Liver (tissue), 9 donors: ENCODE data around the gene TBC1D9B. TPM values are rescaled to one million over a fixed set of nuclear protein-coding genes. Genes with fewer than 3 reads are reported as not detected.

Experiments used
- DNase-seq: peaks from one replicate; pipeline ENCODE4 v3.0.0-alpha.2; 2017; ENCODE audit warnings: low spot score
- H3K27ac ChIP-seq, 2 donors: one replicate each; pipeline ENCODE4 v1.7.0; 2013; ENCODE audit warnings: inconsistent platforms in 2 of 2, low read length in 2 of 2, control low read depth in 1 of 2, low read depth in 1 of 2, mild to moderate bottlenecking in 1 of 2
- H3K27me3 ChIP-seq, 4 donors: one replicate each; pipeline versions ENCODE4 v1.6.1 to v1.7.0; 2013; ENCODE audit warnings: low read length in 3 of 4, inconsistent platforms in 1 of 4, mild to moderate bottlenecking in 1 of 4, moderate library complexity in 1 of 4; ENCODE audit not compliant: control insufficient read depth in 4 of 4, insufficient read depth in 4 of 4
- H3K36me3 ChIP-seq, 4 donors: one replicate each; pipeline versions ENCODE4 v1.6.1 to v1.7.0; 2013; ENCODE audit warnings: low read length in 3 of 4, mild to moderate bottlenecking in 3 of 4, low read depth in 1 of 4, moderate library complexity in 1 of 4; ENCODE audit not compliant: control insufficient read depth in 4 of 4, insufficient read depth in 3 of 4
- H3K4me1 ChIP-seq, 4 donors: one replicate each; pipeline versions ENCODE4 v1.6.1 to v1.7.0; 2013; ENCODE audit warnings: low read length in 3 of 4, mild to moderate bottlenecking in 3 of 4, moderate library complexity in 1 of 4; ENCODE audit not compliant: control insufficient read depth in 4 of 4, insufficient read depth in 4 of 4
- H3K4me3 ChIP-seq, 3 donors: one replicate each; pipeline versions ENCODE4 v1.6.1 to v1.7.0; 2013; ENCODE audit warnings: low read length in 3 of 3, control low read depth in 1 of 3, low read depth in 1 of 3, mild to moderate bottlenecking in 1 of 3
- H3K9ac ChIP-seq, 2 donors: one replicate each; pipeline ENCODE4 v1.7.0; 2013; ENCODE audit warnings: low read length in 2 of 2, mild to moderate bottlenecking in 2 of 2, moderate library complexity in 2 of 2, control low read depth in 1 of 2, low read depth in 1 of 2
- H3K9me3 ChIP-seq, 4 donors: one replicate each; pipeline versions ENCODE4 v1.6.1 to v1.7.0; 2013; ENCODE audit warnings: low read length in 3 of 4; ENCODE audit not compliant: control insufficient read depth in 4 of 4
- CTCF ChIP-seq: fragments of 150-350 bp; IDR thresholded peaks from 2 replicates; pipeline ENCODE4 v1.5.1; 2017; ENCODE audit warnings: improper control_type of control experiment, low read depth, low read length; ENCODE audit not compliant: missing input control
- EGR1 ChIP-seq, 2 donors: IDR thresholded peaks; 2 replicates each; pipeline ENCODE4 v1.6.1; 2016 to 2018; ENCODE audit warnings: antibody characterized with exemption in 2 of 2, low read depth in 2 of 2
- FOXA1 ChIP-seq: IDR thresholded peaks from 2 replicates; pipeline ENCODE4 v1.6.1; 2016; ENCODE audit warnings: antibody characterized with exemption
- FOXA2 ChIP-seq: IDR thresholded peaks from 2 replicates; pipeline ENCODE4 v1.6.1; 2016; ENCODE audit warnings: antibody characterized with exemption
- GABPA ChIP-seq, 2 donors: IDR thresholded peaks in 1 of 2; conservative IDR thresholded peaks in 1 of 2; 2 replicates each; pipeline ENCODE4 v1.6.1; 2016; ENCODE audit warnings: antibody characterized with exemption in 2 of 2, mild to moderate bottlenecking in 1 of 2, moderate library complexity in 1 of 2
- HNF4A ChIP-seq, 2 donors: conservative IDR thresholded peaks; 2 replicates each; pipeline ENCODE4 v1.6.1; 2016; ENCODE audit warnings: antibody characterized with exemption in 2 of 2, mild to moderate bottlenecking in 2 of 2
- HNF4G ChIP-seq: IDR thresholded peaks from 2 replicates; pipeline ENCODE4 v1.6.1; 2016; ENCODE audit warnings: antibody characterized with exemption
- JUND ChIP-seq, 2 donors: IDR thresholded peaks; 2 replicates each; pipeline ENCODE4 v1.6.1; 2016; ENCODE audit warnings: antibody characterized with exemption in 2 of 2
- MAX ChIP-seq: IDR thresholded peaks from 2 replicates; pipeline ENCODE4 v1.6.1; 2016; ENCODE audit warnings: antibody characterized with exemption
- NR2F2 ChIP-seq: IDR thresholded peaks from 2 replicates; pipeline ENCODE4 v1.6.1; 2016; ENCODE audit warnings: antibody characterized with exemption
- RAD21 ChIP-seq, 2 donors: IDR thresholded peaks; 2 replicates each; pipeline ENCODE4 v1.6.1; 2016; ENCODE audit warnings: antibody characterized with exemption in 2 of 2, mild to moderate bottlenecking in 2 of 2
- REST ChIP-seq: IDR thresholded peaks from 2 replicates; pipeline ENCODE4 v1.6.1; 2016; ENCODE audit warnings: antibody characterized with exemption, mild to moderate bottlenecking
- RXRA ChIP-seq, 2 donors: IDR thresholded peaks; 2 replicates each; pipeline ENCODE4 v1.6.1; 2017 to 2018; ENCODE audit warnings: antibody characterized with exemption in 2 of 2, mild to moderate bottlenecking in 1 of 2
- SP1 ChIP-seq: IDR thresholded peaks from 2 replicates; pipeline ENCODE4 v1.6.1; 2018; ENCODE audit warnings: antibody characterized with exemption, mild to moderate bottlenecking
- TAF1 ChIP-seq: conservative IDR thresholded peaks from 2 replicates; pipeline ENCODE4 v1.6.1; 2016; ENCODE audit warnings: antibody characterized with exemption, mild to moderate bottlenecking
- YY1 ChIP-seq: IDR thresholded peaks from 2 replicates; pipeline ENCODE4 v1.6.1; 2016; ENCODE audit warnings: antibody characterized with exemption, mild to moderate bottlenecking
- ZBTB33 ChIP-seq: IDR thresholded peaks from 2 replicates; pipeline ENCODE4 v1.6.1; 2016; ENCODE audit warnings: antibody characterized with exemption
- WGBS: extraction: QIAGEN DNeasy Blood & Tissue Kit; methylation state at CpG from one replicate; pipeline ENCODE4 v1.1.7; 2013; 5-methylcytosine and 5-hydroxymethylcytosine counted together
- polyA plus RNA-seq, 2 donors: library from polyadenylated mRNA; stranded (reverse) in 1 of 2; unstranded in 1 of 2; fragments of 200-250 nt in 1 of 2; fragments of >200 nt in 1 of 2; fragmentation: Nextera tagmentation in 1 of 2; extraction: Ambion mirVana in 1 of 2; gene quantifications; one replicate each; pipeline versions ENCODE4 v1.2.1 to v1.2.3, GENCODE V29; 2013 to 2015
- total RNA-seq, 2 donors: library from RNA; depleted of rRNA; stranded (reverse); fragments of >200 nt; gene quantifications; one replicate each; pipeline ENCODE4 v1.2.3, GENCODE V29; 2014
- TF ChIP-seq, protein P1 (sequence below): IDR thresholded peaks from 2 replicates; pipeline ENCODE4 v1.6.1; 2016; ENCODE audit warnings: antibody characterized with exemption
- donor health status: healthy.
- donor health status: healthy.
- donor health status: healthy.
- donor health status: healthy.
- donor health status: healthy.

Gene TBC1D9B
- total and polyA plus RNA-seq, 4 donors, result 23.1 to 55.4 (median 38.7) TPM

- Histone ChIP-seq H3K27ac (no peak overlapping the region), H3K36me3 (peaks cover 8 to 30% (median 14%) of the 10 kb centered on the region in 4 donors), H3K27me3 (no peaks in the 10 kb centered on the region), H3K9me3 (no peaks in the 10 kb centered on the region), H3K9ac (no peak overlapping the region), H3K4me3 (no peak overlapping the region), H3K4me1 (peaks cover 0 to 7% (median 3%) of the 10 kb centered on the region in 4 donors)
- DNase-seq, result no peak
- no peak for TF ChIP-seq JUND (IDR thresholded peaks at IDR 0.05)
- no peak for TF ChIP-seq GABPA (IDR thresholded peaks at IDR 0.05 in 1 of 2, conservative IDR thresholded peaks at IDR 0.05 in 1 of 2)
- TF ChIP-seq MAX, result no peak
- TF ChIP-seq HNF4A (conservative IDR thresholded peaks at IDR 0.05), result no peak
- no peak for TF ChIP-seq HNF4G
- TF ChIP-seq NR2F2, result no peak
- TF ChIP-seq, protein P1, sequence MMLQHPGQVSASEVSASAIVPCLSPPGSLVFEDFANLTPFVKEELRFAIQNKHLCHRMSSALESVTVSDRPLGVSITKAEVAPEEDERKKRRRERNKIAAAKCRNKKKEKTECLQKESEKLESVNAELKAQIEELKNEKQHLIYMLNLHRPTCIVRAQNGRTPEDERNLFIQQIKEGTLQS, result no peak
- no peak for TF ChIP-seq YY1
- TF ChIP-seq FOXA2, result no peak
- no peak for TF ChIP-seq TAF1
- no peak for TF ChIP-seq CTCF
- TF ChIP-seq RXRA (IDR thresholded peaks at IDR 0.05), result no peak
- no peak for TF ChIP-seq EGR1 (IDR thresholded peaks at IDR 0.05; ENCODE audit: low read depth in 2 of 2)
- no peak for TF ChIP-seq REST
- no peak for TF ChIP-seq SP1
- no peak for TF ChIP-seq RAD21 (IDR thresholded peaks at IDR 0.05)
- no peak for TF ChIP-seq FOXA1
- no peak for TF ChIP-seq ZBTB33
- WGBS, result 84% methylated on average over 11 of the region's 11 CpGs
Observed at GRCh38 chr5:179860301-179860700, 47.4 kb downstream of the TBC1D9B start.
